H1 (cell line): ENCODE data around the gene ADGRL3. TPM values are rescaled to one million over a fixed set of nuclear protein-coding genes. Genes with fewer than 3 reads are reported as not detected.

Experiments
- BACH1 ChIP-seq: IDR thresholded peaks from 2 replicates; pipeline ENCODE4 v1.6.1; 2012; ENCODE audit warnings: low read length, improper control_type of control experiment
- FOSL1 ChIP-seq: IDR thresholded peaks from 2 replicates; pipeline ENCODE4 v1.6.1; 2011; ENCODE audit warnings: mild to moderate bottlenecking, low read depth, low read length, moderate library complexity; ENCODE audit not compliant: insufficient read depth
- SUZ12 ChIP-seq: fragments of 200-600 bp; sonication (generic); IDR thresholded peaks from 2 replicates; pipeline ENCODE4 v1.6.1; 2012; ENCODE audit warnings: mild to moderate bottlenecking, inconsistent platforms, low read length, moderate library complexity, mixed read lengths
- polyA plus RNA-seq, 7 experiments: library from polyadenylated mRNA; depleted of rRNA in 3 of 7; stranded (reverse) in 5 of 7; unstranded in 2 of 7; fragments of >200 nt in 5 of 7; fragments of 200-250 nt in 2 of 7; gene quantifications; 1 replicate in 5 of 7; 2 replicates in 1 of 7; 4 replicates in 1 of 7; pipeline versions ENCODE4 v1.2.1 to v1.2.3, GENCODE V29; 2011 to 2013; ENCODE audit warnings: missing spikeins in 2 of 7, mixed read lengths in 2 of 7
- total RNA-seq: library from RNA; stranded (reverse); fragmentation: NEBNext Ultra II Directional; extraction: Animal tissue kit (Norgen Biotek cat#: 25700); gene quantifications from 2 replicates; pipeline ENCODE4 v1.2.1, GENCODE V29; 2021
- TF ChIP-seq, protein P1 (sequence below): fragments of 300-600 bp; sonication (generic); IDR thresholded peaks from 2 replicates; pipeline ENCODE4 v1.7.1; 2012; ENCODE audit warnings: low read length, moderate library complexity, mild to moderate bottlenecking, inconsistent platforms; ENCODE audit not compliant: insufficient replicate concordance

Gene ADGRL3
- total and polyA plus RNA-seq, 2 of the 8 experiments (the other 6 are each of a cell fraction or from before 2014, with no cell fraction given) = 6.6 to 13.0 TPM

DNA sequence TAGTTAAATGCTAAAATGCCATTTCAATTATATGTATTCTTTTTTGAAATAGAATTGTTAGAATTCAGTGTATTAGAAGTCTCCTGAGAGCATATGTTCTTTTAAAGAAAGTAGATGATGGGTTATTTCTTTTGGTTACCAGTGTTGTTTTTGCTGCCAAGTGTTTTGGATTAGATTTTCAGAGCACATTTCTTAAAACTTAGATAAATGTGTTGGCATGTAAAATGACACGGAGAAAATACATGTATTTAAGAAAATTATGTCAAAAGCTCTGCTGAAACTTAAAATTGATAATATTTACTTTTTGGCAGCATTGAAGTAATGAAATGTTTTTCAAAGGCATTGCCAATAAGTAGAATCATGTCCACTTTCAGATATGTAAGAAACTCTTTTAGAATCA is 379.7 kb downstream of the ADGRL3 start (continued):
- TF ChIP-seq, protein P1, sequence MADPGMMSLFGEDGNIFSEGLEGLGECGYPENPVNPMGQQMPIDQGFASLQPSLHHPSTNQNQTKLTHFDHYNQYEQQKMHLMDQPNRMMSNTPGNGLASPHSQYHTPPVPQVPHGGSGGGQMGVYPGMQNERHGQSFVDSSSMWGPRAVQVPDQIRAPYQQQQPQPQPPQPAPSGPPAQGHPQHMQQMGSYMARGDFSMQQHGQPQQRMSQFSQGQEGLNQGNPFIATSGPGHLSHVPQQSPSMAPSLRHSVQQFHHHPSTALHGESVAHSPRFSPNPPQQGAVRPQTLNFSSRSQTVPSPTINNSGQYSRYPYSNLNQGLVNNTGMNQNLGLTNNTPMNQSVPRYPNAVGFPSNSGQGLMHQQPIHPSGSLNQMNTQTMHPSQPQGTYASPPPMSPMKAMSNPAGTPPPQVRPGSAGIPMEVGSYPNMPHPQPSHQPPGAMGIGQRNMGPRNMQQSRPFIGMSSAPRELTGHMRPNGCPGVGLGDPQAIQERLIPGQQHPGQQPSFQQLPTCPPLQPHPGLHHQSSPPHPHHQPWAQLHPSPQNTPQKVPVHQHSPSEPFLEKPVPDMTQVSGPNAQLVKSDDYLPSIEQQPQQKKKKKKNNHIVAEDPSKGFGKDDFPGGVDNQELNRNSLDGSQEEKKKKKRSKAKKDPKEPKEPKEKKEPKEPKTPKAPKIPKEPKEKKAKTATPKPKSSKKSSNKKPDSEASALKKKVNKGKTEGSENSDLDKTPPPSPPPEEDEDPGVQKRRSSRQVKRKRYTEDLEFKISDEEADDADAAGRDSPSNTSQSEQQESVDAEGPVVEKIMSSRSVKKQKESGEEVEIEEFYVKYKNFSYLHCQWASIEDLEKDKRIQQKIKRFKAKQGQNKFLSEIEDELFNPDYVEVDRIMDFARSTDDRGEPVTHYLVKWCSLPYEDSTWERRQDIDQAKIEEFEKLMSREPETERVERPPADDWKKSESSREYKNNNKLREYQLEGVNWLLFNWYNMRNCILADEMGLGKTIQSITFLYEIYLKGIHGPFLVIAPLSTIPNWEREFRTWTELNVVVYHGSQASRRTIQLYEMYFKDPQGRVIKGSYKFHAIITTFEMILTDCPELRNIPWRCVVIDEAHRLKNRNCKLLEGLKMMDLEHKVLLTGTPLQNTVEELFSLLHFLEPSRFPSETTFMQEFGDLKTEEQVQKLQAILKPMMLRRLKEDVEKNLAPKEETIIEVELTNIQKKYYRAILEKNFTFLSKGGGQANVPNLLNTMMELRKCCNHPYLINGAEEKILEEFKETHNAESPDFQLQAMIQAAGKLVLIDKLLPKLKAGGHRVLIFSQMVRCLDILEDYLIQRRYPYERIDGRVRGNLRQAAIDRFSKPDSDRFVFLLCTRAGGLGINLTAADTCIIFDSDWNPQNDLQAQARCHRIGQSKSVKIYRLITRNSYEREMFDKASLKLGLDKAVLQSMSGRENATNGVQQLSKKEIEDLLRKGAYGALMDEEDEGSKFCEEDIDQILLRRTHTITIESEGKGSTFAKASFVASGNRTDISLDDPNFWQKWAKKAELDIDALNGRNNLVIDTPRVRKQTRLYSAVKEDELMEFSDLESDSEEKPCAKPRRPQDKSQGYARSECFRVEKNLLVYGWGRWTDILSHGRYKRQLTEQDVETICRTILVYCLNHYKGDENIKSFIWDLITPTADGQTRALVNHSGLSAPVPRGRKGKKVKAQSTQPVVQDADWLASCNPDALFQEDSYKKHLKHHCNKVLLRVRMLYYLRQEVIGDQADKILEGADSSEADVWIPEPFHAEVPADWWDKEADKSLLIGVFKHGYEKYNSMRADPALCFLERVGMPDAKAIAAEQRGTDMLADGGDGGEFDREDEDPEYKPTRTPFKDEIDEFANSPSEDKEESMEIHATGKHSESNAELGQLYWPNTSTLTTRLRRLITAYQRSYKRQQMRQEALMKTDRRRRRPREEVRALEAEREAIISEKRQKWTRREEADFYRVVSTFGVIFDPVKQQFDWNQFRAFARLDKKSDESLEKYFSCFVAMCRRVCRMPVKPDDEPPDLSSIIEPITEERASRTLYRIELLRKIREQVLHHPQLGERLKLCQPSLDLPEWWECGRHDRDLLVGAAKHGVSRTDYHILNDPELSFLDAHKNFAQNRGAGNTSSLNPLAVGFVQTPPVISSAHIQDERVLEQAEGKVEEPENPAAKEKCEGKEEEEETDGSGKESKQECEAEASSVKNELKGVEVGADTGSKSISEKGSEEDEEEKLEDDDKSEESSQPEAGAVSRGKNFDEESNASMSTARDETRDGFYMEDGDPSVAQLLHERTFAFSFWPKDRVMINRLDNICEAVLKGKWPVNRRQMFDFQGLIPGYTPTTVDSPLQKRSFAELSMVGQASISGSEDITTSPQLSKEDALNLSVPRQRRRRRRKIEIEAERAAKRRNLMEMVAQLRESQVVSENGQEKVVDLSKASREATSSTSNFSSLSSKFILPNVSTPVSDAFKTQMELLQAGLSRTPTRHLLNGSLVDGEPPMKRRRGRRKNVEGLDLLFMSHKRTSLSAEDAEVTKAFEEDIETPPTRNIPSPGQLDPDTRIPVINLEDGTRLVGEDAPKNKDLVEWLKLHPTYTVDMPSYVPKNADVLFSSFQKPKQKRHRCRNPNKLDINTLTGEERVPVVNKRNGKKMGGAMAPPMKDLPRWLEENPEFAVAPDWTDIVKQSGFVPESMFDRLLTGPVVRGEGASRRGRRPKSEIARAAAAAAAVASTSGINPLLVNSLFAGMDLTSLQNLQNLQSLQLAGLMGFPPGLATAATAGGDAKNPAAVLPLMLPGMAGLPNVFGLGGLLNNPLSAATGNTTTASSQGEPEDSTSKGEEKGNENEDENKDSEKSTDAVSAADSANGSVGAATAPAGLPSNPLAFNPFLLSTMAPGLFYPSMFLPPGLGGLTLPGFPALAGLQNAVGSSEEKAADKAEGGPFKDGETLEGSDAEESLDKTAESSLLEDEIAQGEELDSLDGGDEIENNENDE = no peak
- TF ChIP-seq FOSL1 (no peak), SUZ12 (no peak), BACH1 (no peak)
- TF ChIP-seq, all 59 proteins: peak for 0
